ENCODE measurements around the gene POLE2. TPM values are rescaled to one million over a fixed set of nuclear protein-coding genes. Genes with fewer than 3 reads are reported as not detected.
A peak's percentile ranks its signal among the peaks of the same experiment; 100 is the strongest.
"Not testable (repeated sequence)": the region's sequence is repeated elsewhere in the genome, so short reads cannot be mapped to it uniquely, and the experiment has no call there.

Gene POLE2
- total RNA-seq, 1 donor from 2014 or later = 3.0 TPM

DNA sequence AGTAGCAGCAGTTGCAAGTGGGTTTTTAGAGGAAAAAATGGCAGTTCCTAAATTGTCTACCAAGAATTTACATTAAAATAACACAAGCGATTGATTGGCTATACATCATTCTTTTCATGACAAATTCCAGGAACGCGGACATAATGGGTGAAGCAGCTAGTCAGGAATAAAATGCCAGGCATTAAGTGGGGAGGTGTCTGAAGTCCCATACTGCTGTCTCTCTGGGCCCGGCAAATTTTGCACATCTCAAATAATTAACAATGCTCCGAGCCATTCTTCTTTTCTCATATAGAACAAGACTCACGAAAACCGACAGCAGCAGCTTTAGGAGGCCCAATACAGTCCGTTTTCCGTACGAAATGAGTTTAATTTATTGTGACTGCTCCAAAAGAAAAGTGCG, 68.3 kb downstream of the POLE2 start:
- TF ChIP-seq, protein P1, sequence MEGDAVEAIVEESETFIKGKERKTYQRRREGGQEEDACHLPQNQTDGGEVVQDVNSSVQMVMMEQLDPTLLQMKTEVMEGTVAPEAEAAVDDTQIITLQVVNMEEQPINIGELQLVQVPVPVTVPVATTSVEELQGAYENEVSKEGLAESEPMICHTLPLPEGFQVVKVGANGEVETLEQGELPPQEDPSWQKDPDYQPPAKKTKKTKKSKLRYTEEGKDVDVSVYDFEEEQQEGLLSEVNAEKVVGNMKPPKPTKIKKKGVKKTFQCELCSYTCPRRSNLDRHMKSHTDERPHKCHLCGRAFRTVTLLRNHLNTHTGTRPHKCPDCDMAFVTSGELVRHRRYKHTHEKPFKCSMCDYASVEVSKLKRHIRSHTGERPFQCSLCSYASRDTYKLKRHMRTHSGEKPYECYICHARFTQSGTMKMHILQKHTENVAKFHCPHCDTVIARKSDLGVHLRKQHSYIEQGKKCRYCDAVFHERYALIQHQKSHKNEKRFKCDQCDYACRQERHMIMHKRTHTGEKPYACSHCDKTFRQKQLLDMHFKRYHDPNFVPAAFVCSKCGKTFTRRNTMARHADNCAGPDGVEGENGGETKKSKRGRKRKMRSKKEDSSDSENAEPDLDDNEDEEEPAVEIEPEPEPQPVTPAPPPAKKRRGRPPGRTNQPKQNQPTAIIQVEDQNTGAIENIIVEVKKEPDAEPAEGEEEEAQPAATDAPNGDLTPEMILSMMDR (IDR thresholded peaks at IDR 0.05; ENCODE audit: insufficient read depth, low read depth, low read length) = no peak
- TF ChIP-seq EZH2 (IDR thresholded peaks at IDR 0.05; ENCODE audit: insufficient read depth, low read length) = no peak
- FAIRE-seq (no peak), DNase-seq (ENCODE audit: low read depth) (no peak)
- Histone ChIP-seq H3K4me3 (ENCODE audit: insufficient read depth, low read depth, low read length) (peak overlapping the region; percentile 98), H3K9ac (ENCODE audit: low read length) (peak overlapping the region; percentile 98), H3K79me2 (ENCODE audit: insufficient read depth, low read length) (peaks cover 76% of the 10 kb centered on the region), H3K4me1 (ENCODE audit: insufficient read depth, low read length) (peaks cover 38% of the 10 kb centered on the region), H3K4me2 (ENCODE audit: low read length) (peak overlapping the region; percentile 99), H3K36me3 (ENCODE audit: insufficient read depth, low read length) (peaks cover 13% of the 10 kb centered on the region), H2AFZ (ENCODE audit: low read depth, low read length) (no peak overlapping the region), H4K20me1 (ENCODE audit: insufficient read depth, low read length) (peaks cover 67% of the 10 kb centered on the region), H3K27me3 (ENCODE audit: insufficient read depth, low read length) (no peaks in the 10 kb centered on the region), H3K27ac (ENCODE audit: low read depth, low read length) (peak overlapping the region; percentile 98), H3K9me3 (ENCODE audit: insufficient read depth, low read depth, low read length) (no peaks in the 10 kb centered on the region)
- Mint-ChIP-seq H3K36me3 (ENCODE audit: low read depth, unreplicated experiment) (peaks cover 9% of the 10 kb centered on the region), H3K4me1 (ENCODE audit: low read depth, unreplicated experiment) (peaks cover 30% of the 10 kb centered on the region), H3K4me3 (ENCODE audit: unreplicated experiment) (peak overlapping the region; percentile 98), H3K27me3 (ENCODE audit: low read depth, unreplicated experiment) (no peaks in the 10 kb centered on the region), H3K9me3 (ENCODE audit: unreplicated experiment) (no peaks in the 10 kb centered on the region), H3K27ac (ENCODE audit: unreplicated experiment) (peak overlapping the region; percentile 98)

DNA sequence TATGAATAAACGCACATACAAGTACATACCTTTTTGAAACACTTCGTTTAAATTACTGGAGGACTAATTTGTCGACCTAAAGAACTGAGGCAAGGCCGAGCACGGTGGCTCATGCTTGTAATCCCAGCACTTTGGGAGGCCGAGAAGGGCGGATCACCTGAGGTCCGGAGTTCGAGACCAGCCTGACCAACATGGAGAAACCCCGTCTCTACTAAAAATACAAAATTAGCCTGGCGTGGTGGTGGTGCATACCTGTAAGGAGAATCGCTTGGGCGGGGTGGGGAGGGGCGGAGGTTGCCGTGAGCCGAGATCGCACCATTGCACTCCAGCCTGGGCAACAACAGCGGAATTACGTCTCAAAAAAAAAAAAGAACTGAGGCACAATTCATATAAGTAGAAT, 68.7 kb downstream of the POLE2 start:
- H3K4me2 ChIP-seq (ENCODE audit: low read length) = peak overlapping the region; percentile 99
- H3K27me3 Mint-ChIP-seq (ENCODE audit: low read depth, unreplicated experiment); H2AFZ ChIP-seq (ENCODE audit: low read depth, low read length); H3K27me3 ChIP-seq (ENCODE audit: insufficient read depth, low read length); DNase-seq (ENCODE audit: low read depth); FAIRE-seq; H3K9me3 ChIP-seq (ENCODE audit: insufficient read depth, low read depth, low read length); H3K9me3 Mint-ChIP-seq (ENCODE audit: unreplicated experiment); H3K36me3 Mint-ChIP-seq (ENCODE audit: low read depth, unreplicated experiment): not testable (repeated sequence)
- H3K4me3 Mint-ChIP-seq (ENCODE audit: unreplicated experiment) = peak overlapping the region; percentile 98
- peak overlapping the region; percentile 98 for H3K9ac ChIP-seq (ENCODE audit: low read length)
- H3K4me1 ChIP-seq (ENCODE audit: insufficient read depth, low read length) = peaks cover 37% of the 10 kb centered on the region
- peaks cover 64% of the 10 kb centered on the region for H4K20me1 ChIP-seq (ENCODE audit: insufficient read depth, low read length)
- peaks cover 71% of the 10 kb centered on the region for H3K79me2 ChIP-seq (ENCODE audit: insufficient read depth, low read length)
- peak overlapping the region; percentile 98 for H3K27ac Mint-ChIP-seq (ENCODE audit: unreplicated experiment)
- peak overlapping the region; percentile 98 for H3K27ac ChIP-seq (ENCODE audit: low read depth, low read length)
- H3K36me3 ChIP-seq (ENCODE audit: insufficient read depth, low read length) = peaks cover 13% of the 10 kb centered on the region
- peak overlapping the region; percentile 98 for H3K4me3 ChIP-seq (ENCODE audit: insufficient read depth, low read depth, low read length)
- peaks cover 30% of the 10 kb centered on the region for H3K4me1 Mint-ChIP-seq (ENCODE audit: low read depth, unreplicated experiment)

DNA sequence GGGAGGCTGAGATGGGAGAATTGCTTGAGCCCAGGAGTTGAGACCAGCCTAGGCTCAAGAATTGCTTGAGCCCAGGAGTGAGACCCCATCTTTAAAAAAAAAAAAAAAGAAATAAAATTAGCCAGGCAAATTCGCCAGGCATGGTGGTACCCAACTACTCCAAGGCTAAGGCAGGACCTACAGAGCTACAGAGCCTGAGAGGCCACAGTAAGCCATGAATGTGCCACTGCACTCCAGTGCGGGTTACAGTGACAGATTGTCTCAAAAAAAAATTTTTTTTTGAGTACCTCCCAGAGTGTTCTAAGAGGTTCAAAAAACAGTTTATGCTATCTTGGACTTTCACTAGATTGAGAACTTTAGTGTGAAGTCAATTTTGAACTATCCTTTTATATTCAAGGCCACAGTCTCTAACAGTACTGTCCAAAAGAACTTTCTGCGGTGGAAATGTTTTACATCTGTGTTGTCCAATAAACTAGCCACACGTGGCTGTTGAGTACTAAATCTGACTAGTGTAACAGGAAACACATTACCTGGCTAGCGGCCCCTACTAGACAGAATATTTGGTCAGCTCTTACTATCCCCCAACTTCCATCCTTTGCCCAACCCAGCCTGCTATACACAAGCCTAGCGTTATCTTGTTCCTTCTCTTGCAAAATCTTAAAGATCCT, 70.0 kb downstream of the POLE2 start:
- Histone ChIP-seq H3K9me3 (ENCODE audit: insufficient read depth, low read depth, low read length) (no peaks in the 10 kb centered on the region), H3K9ac (ENCODE audit: low read length) (no peak overlapping the region), H3K27ac (ENCODE audit: low read depth, low read length) (peak overlapping the region; percentile 3), H3K4me2 (ENCODE audit: low read length) (peak overlapping the region; percentile 99), H4K20me1 (ENCODE audit: insufficient read depth, low read length) (peaks cover 51% of the 10 kb centered on the region), H3K4me3 (ENCODE audit: insufficient read depth, low read depth, low read length) (peak overlapping the region; percentile 15), H3K4me1 (ENCODE audit: insufficient read depth, low read length) (peaks cover 31% of the 10 kb centered on the region), H3K36me3 (ENCODE audit: insufficient read depth, low read length) (peaks cover 13% of the 10 kb centered on the region), H3K27me3 (ENCODE audit: insufficient read depth, low read length) (no peaks in the 10 kb centered on the region), H3K79me2 (ENCODE audit: insufficient read depth, low read length) (peaks cover 66% of the 10 kb centered on the region), H2AFZ (ENCODE audit: low read depth, low read length) (no peak overlapping the region)
- Mint-ChIP-seq H3K9me3 (ENCODE audit: unreplicated experiment) (no peaks in the 10 kb centered on the region), H3K27ac (ENCODE audit: unreplicated experiment) (peak overlapping the region; percentile 82), H3K27me3 (ENCODE audit: low read depth, unreplicated experiment) (no peaks in the 10 kb centered on the region), H3K36me3 (ENCODE audit: low read depth, unreplicated experiment) (peaks cover 9% of the 10 kb centered on the region), H3K4me1 (ENCODE audit: low read depth, unreplicated experiment) (peaks cover 25% of the 10 kb centered on the region), H3K4me3 (ENCODE audit: unreplicated experiment) (peak overlapping the region; percentile 98)
- DNase-seq (ENCODE audit: low read depth) (no peak), FAIRE-seq (no peak)
- TF ChIP-seq EZH2 (IDR thresholded peaks at IDR 0.05; ENCODE audit: insufficient read depth, low read length) = no peak
- TF ChIP-seq, protein P1 (IDR thresholded peaks at IDR 0.05; ENCODE audit: insufficient read depth, low read depth, low read length) = no peak
